Measurements from ENCODE around the gene ACO1.

ACO1 gene

GRCh38 chr9:32490601-32491000, 106.2 kb downstream of the ACO1 start:
- no peak for DNase-seq (ENCODE audit: extremely low read depth, low read depth)
- TF ChIP-seq CTCF (IDR thresholded peaks at IDR 0.05; ENCODE audit: low read depth, low read length) = no peak

- no peak for DNase-seq (ENCODE audit: extremely low read depth, low read depth)
- TF ChIP-seq CTCF (IDR thresholded peaks at IDR 0.05; ENCODE audit: low read depth, low read length) = no peak
These were observed 113.5 kb downstream of the ACO1 start for GRCh38 chr9:32497921-32498320.

- DNase-seq (ENCODE audit: extremely low read depth, low read depth) = no peak
- no peak for TF ChIP-seq CTCF (IDR thresholded peaks at IDR 0.05; ENCODE audit: low read depth, low read length)
These were observed 116.3 kb downstream of the ACO1 start for GRCh38 chr9:32500768-32501167.

- no peak for TF ChIP-seq CTCF (IDR thresholded peaks at IDR 0.05; ENCODE audit: low read depth, low read length)
- DNase-seq (ENCODE audit: extremely low read depth, low read depth) = no peak
These were observed 117.4 kb downstream of the ACO1 start for GRCh38 chr9:32501868-32502267.

- DNase-seq (ENCODE audit: extremely low read depth, low read depth) = no peak
- TF ChIP-seq CTCF (IDR thresholded peaks at IDR 0.05; ENCODE audit: low read depth, low read length) = no peak
These were observed 118.0 kb downstream of the ACO1 start for GRCh38 chr9:32502464-32502863.

- DNase-seq (ENCODE audit: extremely low read depth, low read depth) = no peak
- no peak for TF ChIP-seq CTCF (IDR thresholded peaks at IDR 0.05; ENCODE audit: low read depth, low read length)
These were observed 118.6 kb downstream of the ACO1 start for GRCh38 chr9:32503008-32503407.
